Epidermal melanocyte (primary cell): ENCODE data around the gene SLC44A1.
"Not testable (repeated sequence)": the region's sequence is repeated elsewhere in the genome, so short reads cannot be mapped to it uniquely, and the experiment has no call there.

Source experiments
- DNase-seq: peaks from one replicate; pipeline ENCODE4 v3.0.0; 2011; ENCODE audit warnings: low spot score; ENCODE audit not compliant: insufficient read length

SLC44A1 gene

DNA sequence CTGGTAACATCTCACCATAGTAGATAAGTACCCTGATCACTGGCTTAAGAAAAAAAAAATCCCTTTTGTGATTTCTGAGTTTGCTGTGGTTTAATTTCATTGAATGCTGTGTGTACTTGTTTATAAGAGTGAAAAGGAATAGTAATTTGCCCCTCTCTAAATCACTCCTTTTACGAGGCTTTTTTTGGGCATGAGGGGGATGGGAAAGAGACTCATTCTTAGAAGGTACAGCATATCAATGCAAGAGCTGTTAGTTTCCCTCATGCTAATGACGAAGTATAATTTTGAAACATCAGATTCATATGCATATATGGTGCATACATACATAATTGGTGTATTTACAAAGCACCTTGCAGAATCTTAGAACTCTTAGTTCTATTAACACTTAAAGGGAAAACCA is 2.4 kb upstream of the SLC44A1 start:
- DNase-seq, result no peak

DNA sequence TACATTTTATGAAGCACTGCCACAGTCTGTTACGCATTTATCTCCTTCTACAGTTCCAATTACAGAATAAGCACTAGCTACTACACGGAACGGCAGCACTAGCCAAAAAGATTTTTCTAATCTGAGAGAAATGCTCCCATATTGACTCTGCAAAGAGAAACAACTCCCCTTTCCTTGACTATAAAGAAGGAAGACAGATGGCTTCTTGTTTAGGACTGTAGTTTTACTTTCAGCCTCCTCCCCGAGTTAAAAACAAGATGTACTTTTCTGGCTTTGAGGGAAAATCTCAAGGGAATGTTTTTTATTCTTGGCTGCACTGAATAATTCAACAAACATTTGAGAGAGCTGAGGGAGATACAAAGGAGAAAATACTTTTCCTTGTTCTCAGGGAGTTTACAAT is 1.9 kb upstream of the SLC44A1 start:
- DNase-seq, result no peak

DNA sequence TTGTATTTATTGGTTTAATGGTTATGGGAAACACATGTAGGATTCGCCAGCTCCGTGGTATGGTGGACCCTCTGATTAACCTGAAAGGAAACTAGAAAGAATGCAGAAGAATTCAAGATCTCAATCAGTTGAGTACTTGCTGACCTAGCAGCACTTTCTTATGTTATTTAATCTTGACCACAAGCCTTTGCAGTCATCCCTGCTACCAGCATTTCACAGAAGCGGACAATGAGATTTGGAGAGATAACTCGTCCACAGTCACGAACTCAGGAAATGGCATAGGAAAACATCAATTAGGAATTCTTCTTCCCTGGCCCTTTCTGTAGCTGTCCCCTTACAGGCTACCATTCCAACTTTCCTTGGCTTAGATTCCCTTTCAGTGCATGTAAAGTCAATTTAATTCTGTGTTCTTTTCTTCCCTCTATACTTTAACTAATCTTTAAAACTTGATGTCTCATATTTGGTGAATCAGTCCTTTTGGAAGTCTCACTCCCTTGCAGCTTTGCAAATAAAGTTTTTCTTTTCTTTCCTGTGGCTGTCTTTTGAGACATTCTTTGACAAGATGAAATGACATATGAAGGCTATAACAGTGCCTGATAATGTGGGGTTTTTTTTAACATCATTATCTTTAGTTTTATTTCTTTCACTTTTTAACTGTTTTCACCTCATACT is 1.3 kb upstream of the SLC44A1 start:
- no peak for DNase-seq

DNA sequence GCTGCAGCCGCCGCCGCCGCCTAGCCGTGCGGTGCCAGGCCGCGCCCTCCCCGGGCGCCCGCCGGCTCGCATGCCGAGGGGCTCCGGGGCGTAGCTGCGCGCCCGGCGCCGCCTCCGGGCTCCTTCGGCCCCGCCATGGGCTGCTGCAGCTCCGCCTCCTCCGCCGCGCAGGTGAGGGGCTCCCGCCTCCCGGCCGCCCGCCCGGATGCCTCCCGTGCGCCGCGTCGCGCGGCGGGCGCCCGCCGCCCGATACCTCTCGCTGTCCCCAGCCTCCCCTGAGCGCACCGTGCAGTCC is 230 bp downstream of the SLC44A1 start:
- DNase-seq, result no peak

DNA sequence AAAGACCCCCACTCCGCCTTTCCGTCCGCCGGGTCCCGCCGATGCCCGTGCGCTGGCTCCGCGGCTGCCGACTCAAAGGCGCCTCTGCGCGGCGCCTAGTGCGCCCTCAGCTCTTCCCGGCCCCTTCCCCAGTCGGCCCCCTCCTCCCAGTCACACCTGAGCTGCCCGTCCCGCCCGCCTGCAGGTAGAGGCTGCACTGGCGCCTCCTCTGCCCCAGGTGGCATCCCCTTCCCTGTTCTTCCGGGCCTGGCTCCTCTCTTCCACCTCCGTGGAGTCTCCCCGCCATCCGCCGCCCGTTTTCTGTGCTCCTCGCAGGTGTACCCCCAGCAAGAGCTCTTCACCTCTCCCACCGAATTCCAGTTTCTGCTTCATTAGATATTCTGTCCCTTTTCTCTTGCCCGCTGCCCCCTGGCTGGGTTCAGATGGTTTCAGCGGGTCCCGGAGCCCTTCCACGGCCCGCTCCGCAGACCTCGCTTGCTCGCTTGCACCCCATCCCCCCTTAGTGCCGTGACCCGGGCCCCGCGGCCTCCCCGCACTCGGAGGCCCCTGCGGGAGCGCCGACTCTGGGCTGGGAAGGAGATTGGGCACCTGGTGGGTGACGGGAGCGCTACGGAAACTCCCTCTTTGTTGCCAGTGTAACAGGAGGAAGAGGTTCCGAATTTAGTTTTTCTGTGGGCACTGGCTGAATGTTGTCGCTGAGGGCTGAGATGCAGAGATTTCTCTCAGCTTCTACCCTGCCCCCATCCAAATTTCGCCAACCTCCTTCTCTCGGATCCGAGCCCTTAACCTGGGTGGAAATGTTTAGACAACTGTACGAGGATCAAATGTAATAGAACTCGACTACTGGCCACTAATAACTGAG is 809 bp downstream of the SLC44A1 start:
- DNase-seq, result no peak

DNA sequence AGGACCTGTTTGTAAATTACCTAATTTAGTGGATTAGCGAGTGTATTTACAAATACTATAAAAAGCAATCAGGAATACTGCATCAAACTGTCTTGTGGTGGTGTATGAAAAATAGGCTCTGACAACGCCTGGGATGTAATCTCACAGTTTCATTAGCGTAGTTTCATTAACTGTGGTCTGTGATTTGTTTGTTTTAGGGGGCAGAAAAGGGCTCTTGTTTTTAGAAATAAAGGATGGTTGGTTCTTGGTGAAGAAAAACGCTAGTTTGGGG is 1.4 kb downstream of the SLC44A1 start:
- no peak for DNase-seq

DNA sequence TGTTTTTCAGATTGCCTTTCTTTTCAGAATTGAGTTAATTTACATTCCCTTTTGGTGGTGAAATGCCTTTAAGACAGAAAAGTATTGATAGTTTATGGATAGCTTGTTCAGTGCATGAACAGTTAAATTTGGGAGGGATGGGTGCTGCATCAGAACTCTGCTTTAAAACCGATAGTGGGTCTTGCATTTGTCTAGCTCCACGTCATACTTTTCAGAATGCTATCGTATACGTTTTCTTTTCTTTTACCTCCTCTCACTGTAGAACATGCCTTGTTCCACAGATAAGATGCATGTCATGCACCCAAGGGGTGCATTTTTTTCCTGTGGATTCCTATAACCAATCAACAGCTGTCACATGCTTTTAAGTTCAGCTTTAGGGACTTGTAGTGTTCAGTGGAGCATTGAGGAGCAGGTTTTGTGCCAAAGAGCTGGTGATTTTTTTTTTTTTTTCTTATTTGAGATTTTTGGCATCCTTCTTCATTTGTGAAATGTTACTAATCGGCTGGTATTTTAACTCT is 2.3 kb downstream of the SLC44A1 start:
- no peak for DNase-seq

DNA sequence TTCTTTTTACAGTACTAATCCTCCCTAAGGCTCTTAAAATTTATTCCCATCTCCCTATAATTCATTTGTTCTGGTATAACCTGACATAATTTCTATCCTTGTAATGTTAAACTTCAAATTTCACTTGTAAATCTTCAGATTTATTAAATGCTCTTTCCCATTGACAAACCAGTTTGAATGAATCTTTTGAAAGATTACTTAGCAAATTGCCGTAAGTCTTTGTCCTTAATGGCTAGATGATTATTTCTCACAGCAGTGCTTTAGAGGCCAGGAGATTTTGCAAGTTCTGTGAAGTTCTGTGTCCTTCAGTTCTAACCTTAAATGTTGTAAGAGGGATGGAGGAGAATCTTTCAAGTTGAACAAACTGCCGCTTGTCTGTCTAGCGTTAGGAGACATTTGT is 4.2 kb downstream of the SLC44A1 start:
- no peak for DNase-seq

DNA sequence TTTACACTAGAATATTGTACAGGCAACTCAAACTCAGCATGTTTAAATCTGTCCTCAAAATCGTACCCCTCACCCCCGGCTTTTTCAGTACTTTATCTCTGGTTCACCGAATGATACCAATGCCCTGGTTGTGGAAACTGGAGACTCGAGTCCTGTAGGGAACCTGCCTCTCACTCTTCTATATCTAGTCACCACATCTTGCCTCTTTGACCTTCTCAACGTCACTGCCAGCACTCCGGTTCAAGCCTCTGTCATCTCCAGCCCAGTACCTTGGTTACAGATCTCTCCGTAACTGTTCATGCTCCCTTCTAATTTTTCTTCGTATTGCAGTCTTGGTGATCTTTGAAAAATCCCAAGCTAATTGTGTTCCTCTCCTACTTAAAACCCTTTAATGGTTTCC is 6.7 kb downstream of the SLC44A1 start:
- DNase-seq, result no peak

DNA sequence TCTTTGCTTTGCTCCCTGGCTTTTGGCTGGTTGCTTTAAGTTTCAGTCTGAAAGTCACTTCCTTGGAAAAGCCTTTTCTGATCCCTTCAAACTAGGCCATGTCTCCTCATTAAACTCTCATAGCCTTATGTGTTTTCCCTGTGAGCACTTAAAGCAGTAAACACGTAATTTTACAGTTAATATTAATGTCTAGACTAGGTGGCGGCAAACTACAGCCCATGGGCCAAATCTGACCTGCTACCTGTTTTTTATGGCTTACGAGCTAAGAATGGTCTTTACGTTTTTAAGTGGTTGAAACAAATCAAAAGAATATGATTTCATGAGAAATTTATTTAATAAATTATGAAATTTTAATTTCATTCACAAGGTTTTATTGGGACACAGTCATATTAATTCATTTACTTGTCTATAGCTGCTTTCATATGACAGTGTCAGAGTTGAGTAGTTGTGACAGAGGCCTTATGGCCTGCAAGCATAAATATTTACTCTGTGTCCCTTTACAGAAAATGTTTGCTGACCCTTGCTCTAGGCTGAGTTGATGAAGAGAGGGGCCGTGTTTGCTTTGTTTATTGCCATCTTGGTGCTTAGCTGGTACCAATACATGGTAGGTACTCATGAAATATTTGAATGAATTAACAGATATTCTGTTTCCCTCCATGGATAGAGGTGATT is 7.4 kb downstream of the SLC44A1 start:
- no peak for DNase-seq

DNA sequence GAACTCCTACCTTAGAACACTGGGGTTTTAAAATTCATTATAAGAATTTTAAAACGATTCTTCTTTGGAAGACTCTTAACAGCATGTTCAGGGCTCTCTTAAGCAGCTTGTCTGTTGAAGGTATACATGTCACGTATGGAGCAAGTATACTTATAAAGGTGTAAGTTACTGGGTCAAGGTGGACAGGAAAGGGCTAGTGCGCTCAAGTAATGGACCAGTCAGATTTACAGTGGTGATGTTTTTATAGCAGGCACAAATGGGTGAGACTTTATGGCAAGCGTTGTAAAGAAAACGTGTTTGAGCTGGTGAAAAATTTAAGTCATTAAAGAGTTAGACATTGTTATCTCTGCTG is 7.9 kb downstream of the SLC44A1 start:
- DNase-seq, result no peak

DNA sequence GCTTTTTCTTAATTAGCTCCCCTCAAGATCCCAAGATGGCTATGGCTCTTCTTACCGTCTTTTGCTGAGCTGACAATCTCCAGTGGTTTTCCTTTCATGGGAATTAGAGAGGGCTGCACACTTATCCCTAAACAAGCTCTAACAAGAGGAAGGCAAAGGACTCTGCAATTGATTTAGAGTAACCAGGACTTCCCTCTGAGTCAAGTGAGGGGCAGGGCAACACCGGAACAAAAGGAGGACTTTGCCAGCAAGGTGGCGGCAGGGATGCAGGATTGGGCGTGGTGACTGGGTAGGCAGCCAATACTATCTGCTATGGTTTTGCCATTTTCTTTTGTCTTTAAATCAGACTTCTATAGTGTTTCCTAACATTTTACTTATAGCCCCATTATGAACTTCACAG is 9.8 kb downstream of the SLC44A1 start:
- no peak for DNase-seq

DNA sequence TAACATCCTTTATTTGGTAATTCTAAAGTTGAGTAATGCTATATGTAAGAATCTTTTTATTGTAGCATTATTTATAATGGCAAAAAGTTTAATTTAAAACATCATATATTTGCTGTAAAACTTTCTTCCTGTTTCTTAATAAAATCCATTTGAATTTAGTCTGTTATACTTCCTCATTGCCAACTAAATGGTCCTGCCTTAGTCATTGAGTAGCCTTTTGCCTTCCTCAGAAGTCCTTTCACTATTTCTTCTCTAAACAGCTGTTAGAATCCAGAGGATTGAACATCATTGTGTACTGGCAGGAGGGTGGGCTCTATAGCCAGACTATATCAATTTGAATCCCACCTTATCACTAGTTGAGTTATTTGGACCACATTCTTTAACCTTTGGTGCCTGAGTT is 11.0 kb downstream of the SLC44A1 start:
- DNase-seq, result no peak

DNA sequence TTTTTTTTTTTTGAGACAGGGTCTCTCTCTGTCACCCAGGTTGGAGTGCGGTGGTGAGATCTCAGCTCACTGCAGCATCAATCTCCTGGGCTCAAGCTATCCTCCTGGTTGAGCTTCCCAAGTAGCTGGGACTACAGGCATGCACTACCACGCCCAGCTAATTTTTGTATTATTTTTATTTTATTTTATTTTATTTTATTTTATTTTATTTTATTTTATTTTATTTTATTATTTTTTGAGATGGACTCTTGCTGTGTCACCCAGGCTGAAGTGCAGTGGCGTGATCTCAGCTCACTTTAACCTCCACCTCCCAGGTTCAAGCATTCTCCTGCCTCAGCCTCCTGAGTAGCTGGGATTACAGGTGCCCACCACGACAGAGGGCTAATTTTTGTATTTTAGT is 12.1 kb downstream of the SLC44A1 start:
- DNase-seq, result not testable (repeated sequence)

DNA sequence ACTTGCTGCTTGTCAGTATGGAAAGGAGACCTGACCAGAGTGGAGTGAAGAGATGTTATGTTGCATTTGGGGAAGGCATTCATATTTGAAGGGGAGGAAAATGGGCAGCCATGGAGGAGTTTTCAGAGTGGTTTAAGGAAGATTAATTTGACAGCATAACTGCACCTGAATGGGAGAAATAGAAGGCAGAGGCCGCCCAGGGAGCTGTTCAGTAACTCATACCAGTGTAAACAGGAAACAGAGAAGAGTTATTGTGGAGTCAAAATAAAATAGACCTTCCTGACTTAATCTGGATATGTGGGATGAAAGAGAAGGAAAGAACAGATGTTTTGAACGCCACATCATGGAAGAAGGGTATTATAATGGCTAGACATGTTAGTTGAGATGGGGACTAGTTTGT is 13.4 kb downstream of the SLC44A1 start:
- no peak for DNase-seq

DNA sequence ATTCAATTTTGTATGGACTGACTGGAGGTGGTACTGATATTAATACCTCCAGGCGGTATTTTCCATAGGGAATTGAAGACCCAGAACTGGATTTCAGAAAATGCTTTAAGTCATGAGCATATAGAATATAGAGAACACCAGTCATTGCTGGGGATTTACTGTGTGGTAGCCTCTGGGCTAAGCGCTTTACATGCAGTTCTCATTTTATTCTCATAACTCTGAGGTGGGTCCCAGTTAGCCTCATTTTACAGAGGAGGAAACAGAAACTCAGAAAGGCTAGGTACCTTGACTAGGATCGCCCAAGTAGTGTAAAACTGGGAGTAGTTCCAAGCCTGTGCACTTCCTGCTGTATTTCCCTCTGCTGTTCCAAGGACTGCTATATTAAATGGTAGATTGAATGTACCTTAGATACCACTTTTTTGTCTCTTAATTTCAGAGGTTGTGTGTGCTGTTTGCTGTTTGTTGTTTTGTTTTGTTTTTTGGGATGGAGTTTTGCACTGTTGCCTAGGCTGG is 13.8 kb downstream of the SLC44A1 start:
- DNase-seq, result no peak

DNA sequence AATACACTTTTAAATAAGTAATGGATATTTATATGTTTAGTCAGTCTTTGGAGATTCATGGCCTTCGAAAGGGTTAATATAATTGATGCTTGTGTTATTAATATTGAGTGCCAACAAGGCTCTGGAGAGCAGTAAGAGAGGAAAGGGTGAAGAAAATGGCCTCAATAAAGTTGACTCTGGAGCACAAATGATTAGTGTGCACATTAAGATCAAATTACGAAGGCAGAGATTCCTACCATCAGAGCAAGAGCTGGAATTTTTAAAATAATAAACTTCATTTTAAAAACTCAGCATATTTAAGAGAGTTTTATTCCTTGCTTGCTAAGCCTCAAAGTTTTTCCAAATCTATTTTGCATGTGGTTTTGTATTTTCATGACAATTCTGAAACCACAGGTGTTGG is 14.8 kb downstream of the SLC44A1 start:
- DNase-seq, result no peak

DNA sequence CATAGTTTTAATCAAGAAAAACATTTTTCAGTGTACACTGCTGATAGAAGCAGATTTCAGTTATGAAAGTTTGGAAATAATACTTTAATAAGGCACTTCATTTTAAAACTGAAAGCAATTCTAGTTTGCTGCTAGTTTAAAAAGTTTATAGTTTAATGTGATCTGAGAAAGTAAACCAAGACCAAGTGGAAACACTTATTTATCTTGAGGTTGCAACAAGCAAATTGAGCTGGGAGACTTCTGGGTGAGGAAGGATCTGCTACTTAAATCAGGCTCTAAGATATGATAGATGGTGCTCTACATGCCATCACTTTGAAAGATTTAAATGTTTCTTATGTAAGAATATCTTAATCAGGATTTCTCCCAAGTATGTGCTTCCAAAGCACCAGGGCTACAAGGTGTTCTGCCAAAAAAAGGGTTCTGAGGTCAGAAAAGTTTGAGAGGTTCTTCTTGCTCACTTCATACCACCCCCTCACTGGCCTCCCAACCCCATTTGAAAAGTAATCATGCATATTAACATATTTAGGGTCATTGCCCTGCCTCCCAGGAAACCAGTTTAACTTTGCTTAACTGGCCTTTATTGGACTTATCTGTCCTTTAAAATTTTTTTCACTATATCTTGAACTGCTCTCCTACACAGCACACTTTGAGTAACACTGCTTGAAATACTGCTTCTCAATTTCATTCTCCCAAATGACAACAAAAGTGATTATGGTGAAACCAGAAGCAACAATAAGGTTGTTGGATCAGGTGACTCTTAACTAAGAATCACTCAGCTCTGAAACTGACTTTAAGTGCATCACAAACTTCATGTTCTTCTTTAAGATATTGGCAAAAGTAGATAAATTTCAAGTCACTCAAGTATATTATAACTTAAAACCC is 15.5 kb downstream of the SLC44A1 start:
- DNase-seq, result no peak

DNA sequence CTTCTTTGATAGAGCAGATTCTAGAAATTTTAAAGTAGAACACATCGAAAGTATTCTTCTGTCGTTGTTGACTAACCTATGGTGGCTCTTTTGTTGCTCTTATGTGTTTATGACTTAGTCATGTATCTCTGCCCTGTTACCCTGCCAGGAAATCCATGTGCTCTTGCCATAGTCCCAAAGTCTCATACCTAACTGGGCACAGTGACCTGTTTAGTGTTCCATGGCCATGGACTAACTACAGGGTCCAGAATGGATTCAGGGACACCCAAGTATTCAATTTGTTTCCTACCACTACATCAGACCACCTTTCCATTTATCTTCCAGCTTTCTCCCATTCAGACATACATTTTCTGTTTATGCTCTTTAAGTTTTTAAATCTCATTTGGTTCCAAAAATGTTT is 18.0 kb downstream of the SLC44A1 start:
- no peak for DNase-seq

DNA sequence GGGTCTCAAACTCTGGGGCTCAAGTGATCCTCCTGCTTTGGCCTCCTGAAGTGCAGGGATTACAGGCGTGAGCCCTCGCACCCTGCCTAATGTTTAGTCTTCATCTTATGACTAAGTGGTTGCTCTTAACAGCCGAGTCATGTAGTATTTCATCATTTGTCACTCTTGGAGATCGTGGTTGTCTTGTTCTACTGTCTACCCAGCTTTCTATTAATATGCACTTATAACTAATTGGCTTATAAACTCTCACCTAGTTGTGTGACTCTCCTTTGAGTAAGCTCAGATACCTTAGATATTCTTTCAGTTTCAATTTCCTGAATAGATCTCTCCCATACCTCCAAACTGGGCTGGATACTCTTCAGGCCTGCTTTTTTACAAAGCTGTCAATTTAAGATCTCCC is 19.9 kb downstream of the SLC44A1 start:
- no peak for DNase-seq

DNA sequence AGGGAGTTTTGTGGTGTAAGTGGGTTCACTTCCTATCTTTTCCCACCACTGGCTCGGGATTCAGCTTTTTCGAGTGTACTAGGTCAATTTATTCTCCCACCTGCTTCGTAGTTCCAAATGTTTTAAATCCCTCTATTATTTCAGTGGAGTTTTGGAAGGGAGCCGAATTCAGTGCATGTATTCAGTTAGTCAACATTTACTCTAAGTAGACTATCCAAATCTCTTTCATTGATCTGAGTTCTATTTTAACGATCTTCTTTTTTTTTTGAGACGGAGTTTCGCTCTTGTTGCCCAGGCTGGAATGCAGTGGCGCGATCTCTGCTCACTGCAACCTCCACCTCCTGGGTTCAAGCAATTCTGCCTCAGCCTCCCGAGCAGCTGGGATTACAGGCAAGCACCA is 23.8 kb downstream of the SLC44A1 start:
- DNase-seq, result not testable (repeated sequence)

DNA sequence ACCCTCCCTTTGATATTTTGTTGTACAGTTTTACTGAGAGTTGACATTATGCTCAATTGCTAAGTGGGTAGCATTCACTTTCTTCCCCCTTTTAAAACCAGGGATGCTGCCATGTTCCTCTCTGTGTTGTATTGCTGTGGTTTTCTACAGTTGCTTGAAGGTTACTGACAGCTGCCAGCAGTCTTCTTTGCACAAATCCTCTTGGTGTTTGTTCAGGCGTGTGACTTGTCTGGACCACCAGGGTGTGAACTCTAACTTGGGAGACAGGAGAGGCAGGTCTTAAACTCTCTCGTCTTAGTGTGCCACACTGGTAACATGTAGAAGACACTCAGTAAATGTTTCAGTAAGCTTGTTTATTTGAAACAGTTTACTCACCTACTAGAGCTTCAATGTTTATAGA is 25.1 kb downstream of the SLC44A1 start:
- no peak for DNase-seq
